Activated CD4-positive, alpha-beta T cell treated with anti-CD3 and anti-CD28 coated beads for 24 hours (primary cell): ENCODE data around the gene BECN2.

ENCODE experiments used
- DNase-seq, 2 donors: peaks; one replicate each; pipeline ENCODE4 v3.0.0-alpha.2; 2020; ENCODE audit warnings: low read depth in 2 of 2

The BECN2 gene

DNA sequence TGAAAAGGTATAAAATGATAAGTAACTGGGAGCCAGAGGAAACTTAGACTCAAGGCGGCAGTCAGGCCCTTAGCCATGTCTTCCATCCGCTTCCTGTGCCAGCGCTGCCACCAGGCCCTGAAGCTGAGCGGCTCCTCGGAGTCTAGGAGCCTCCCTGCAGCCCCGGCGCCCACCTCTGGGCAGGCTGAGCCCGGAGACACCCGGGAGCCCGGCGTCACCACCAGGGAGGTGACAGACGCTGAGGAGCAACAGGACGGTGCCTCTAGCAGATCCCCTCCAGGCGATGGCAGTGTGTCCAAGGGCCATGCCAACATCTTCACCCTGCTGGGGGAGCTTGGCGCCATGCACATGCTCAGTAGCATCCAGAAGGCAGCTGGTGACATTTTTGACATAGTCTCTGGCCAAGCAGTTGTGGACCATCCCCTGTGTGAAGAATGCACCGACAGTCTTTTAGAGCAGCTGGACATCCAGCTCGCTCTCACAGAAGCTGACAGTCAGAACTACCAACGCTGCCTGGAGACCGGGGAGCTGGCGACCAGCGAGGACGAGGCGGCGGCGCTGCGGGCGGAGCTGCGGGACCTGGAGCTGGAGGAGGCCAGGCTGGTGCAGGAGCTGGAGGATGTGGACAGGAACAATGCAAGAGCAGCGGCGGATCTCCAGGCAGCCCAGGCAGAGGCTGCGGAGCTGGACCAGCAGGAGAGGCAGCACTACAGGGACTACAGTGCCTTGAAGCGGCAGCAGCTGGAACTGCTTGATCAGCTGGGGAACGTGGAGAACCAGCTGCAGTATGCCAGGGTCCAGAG, at the start of gene BECN2:
Gene BECN2, plus strand, starts transcription at position 76 of the 803 bp plus-strand sequence. Its CDS starts 0 bp downstream, at position 76.
- no peak for DNase-seq

- DNase-seq, result no peak
Observed at GRCh38 chr1:241916196-241916595, 41.4 kb upstream of the BECN2 start.

DNA sequence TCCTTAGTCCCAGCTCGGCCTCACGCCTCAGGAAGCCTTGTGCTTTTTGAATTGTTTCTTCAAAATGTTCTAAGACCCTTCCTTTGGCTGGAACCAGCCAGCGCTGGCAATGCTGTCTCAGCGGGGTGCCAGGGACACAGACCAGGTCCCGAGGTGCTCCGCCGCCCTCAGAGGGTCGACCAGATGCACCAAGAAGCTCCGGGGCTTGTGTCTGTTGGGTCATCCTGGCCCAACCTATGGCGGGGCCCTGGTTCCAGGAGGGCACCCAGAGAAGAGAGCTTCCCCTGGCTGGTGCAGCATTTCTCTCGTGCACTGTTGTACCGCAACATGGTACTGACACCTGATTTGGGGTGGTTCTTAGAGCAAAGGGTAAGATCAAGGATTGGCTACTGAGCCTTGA, 40.1 kb upstream of the BECN2 start:
- DNase-seq, result no peak

DNA sequence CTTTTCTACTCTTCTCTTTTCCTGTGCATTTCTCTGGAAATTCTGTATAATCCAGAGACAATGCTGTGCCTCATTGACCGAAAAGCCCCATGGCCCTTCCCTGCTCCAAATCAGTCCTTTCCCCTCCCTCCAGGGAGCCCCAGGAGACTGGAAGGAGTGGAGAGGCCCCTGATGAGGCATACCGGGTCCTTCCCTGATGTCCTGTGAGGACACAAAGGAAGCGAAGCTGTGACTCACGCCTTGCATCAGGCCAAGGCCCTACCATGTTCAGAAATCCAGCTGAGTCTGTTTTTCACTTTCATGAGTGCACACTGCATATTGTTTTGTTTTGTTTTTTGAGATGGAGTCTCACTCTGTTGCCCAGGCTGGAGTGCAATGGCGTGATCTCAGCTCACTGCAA, 38.7 kb upstream of the BECN2 start:
- no peak for DNase-seq

GRCh38 chr1:241924080-241924808, 33.3 kb upstream of the BECN2 start:
- DNase-seq, result no peak

- no peak for DNase-seq
Observed at GRCh38 chr1:241926141-241926540, 31.4 kb upstream of the BECN2 start.

DNA sequence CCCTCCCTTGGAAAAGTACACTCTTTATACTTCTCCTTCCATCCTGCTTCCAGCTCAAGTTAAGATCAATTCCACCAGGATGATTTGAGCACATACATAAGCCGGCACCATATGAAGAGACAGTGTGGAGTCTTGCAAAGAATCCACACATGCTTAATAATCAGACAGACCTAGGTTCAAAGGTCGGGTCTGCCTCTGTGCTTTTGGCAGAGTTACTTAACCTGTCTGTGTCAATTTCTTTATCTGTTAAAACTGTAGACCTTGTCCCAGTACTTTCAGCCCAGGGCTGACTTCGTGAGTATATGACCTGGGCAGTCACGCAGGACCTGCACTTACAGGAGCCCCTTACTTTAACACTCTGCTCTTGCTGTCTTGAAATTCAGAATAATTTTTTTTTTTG, 30.2 kb upstream of the BECN2 start:
- no peak for DNase-seq

GRCh38 chr1:241932845-241933244, 24.7 kb upstream of the BECN2 start:
- DNase-seq, result no peak

GRCh38 chr1:241934201-241934848, 23.2 kb upstream of the BECN2 start:
- DNase-seq, result no peak

- no peak for DNase-seq
Observed at GRCh38 chr1:241934866-241935265, 22.7 kb upstream of the BECN2 start.

GRCh38 chr1:241939798-241940197, 17.8 kb upstream of the BECN2 start:
- no peak for DNase-seq

DNA sequence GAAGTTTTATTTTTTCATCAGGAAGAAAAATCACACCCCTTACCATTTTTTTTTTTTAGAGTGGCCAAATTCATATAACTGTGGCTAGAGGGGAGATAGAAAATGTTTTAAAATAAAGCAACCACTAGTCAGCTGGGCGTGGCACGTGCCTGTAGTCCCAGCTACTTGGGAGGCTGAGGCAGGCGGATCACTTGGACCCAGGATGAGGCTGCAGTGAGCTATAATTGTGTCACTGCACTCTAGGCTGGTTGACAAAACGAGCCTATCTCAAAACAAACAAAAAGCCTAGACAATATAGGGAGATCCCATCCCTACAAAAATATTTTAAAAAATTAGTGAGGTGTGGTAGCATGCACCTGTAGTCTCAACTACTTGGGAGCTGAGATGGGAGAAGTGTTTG, 14.8 kb upstream of the BECN2 start:
- no peak for DNase-seq

DNA sequence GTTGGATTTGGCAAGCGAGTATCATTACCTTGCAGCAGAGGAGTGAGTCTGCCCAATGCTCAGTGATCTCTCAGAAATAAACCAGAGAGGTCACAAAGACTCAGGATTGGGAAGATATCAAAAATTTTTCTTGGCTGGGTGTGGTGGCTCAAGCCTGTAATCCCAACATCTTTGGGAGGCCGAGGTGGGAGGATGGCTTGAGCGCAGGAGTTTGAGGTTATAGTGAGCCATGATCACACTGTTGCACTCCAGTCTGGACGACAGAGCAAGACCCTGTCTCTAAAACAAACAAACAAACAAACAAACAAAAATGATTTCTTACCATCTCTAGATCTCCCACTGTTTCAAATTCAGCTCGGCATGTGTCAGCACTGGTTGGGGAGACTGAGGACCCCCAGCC, 13.3 kb upstream of the BECN2 start:
- no peak for DNase-seq

- no peak for DNase-seq
Observed at GRCh38 chr1:241947354-241947753, 10.2 kb upstream of the BECN2 start.

- no peak for DNase-seq
Observed at GRCh38 chr1:241950390-241950789, 7.2 kb upstream of the BECN2 start.

DNA sequence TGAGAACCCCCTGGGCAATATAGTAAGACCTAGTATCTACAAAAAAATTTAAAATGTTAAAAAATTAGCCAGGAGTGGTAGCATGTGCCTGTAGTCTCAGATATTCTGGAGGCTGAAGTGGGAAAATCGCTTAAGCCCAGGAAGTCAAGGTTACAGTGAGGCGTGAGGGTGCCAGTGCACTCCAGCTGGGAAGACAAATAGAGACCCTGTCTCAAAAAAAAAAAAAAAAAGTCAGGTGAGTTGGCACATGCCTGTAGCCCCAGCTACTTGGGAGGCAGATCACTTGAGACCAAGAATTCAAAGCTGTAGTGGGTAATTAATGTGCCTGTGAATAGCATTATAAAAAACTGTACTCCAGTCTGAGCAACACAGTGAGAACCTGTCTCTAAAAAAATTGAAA, 4.6 kb downstream of the BECN2 start:
- DNase-seq, result no peak

GRCh38 chr1:241963722-241964121, 6.2 kb downstream of the BECN2 start:
- DNase-seq, result no peak

GRCh38 chr1:241964550-241965282, 7.1 kb downstream of the BECN2 start:
- no peak for DNase-seq

DNA sequence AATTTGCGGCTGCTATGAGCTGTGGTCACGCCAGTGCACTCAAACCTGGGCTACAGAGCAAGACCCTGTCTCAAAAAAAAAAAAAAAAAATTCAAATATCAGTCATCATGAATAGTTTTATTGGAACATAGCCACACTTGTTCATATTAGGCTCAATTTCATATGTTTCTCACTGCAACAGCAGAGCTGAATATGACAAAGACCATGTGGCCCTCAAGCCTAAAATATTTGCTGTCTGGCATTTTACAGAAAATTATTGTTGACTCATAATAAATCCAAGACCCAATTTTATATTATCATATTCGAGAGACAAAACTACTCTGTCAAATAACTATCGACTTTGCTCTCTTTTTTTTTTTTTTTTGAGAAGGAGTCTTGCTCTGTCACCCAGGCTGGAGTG, 11.0 kb downstream of the BECN2 start:
- no peak for DNase-seq

DNA sequence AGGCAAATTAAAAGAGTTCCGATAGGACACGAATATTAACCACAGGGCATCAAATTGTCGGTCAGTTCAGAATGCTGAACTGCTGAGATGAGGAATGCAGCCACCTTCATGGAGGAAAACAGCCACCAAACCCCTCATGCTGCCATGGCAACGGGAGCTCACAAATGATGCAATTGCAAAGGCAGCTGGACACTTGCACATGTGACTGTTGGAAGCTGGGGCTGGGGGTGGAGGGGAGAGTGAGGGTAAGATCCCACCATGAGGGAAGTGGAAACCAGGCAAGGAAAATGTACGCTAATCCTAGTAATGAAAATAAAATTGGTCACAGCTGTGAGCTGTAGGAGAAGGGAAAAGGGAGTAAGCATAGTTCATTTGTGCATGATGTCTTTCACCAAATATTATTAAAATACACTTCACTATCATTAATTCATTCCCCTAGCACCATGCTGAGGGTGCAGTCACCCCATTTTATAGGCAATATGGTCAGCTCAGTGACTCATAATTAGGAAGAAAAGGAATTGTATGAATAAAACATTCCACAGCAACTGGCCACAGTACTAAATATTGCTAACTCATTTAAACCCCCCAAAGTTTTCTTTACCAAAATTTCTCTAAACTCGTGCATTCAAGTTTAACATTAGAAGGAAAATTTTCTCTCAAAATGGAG, 15.3 kb downstream of the BECN2 start:
- no peak for DNase-seq

DNA sequence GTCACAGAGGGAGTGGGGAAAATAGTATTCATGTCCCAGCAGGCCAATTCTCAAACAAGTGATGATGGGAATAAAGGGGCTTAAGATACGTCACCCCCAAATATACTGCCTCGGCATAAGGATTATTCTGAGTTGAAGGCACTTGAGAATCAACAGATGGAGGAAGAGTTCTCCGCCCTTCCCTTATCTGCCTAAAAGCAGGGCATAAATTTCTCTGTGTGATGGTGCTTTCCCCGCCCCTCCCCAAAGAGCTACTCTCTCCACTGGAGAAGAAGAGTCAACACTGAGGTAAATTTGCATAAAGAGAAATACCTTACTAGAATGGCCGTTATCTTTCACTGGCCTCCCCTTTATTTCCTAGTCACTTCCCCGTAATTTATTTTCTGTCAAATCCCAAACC, 18.7 kb downstream of the BECN2 start:
- DNase-seq, result no peak

- no peak for DNase-seq
Observed at GRCh38 chr1:241979071-241979470, 21.5 kb downstream of the BECN2 start.
